Myocyte (in vitro differentiated cells): ENCODE data around the gene SLC25A27. TPM values are rescaled to one million over a fixed set of nuclear protein-coding genes. Genes with fewer than 3 reads are reported as not detected.

Experiments used
- DNase-seq: peaks from one replicate; pipeline ENCODE4 v3.0.0-alpha.2; 2012; ENCODE audit warnings: low read depth
- total RNA-seq: library from RNA; depleted of rRNA; stranded (reverse); fragments of >200 nt; gene quantifications from 2 replicates; pipeline ENCODE4 v1.2.3, GENCODE V29; 2014

The SLC25A27 gene
- total RNA-seq, 1 donor from 2014 or later = 6.0 TPM

- no peak for DNase-seq
Observed at GRCh38 chr6:46711491-46711890, 58.7 kb downstream of the SLC25A27 start.

- no peak for DNase-seq
Observed at GRCh38 chr6:46715141-46715540, 62.4 kb downstream of the SLC25A27 start.

- peak; percentile 41 for DNase-seq
Observed at GRCh38 chr6:46719099-46719498, 66.3 kb downstream of the SLC25A27 start.

- DNase-seq = no peak
Observed at GRCh38 chr6:46720401-46720800, 67.6 kb downstream of the SLC25A27 start.

Other genes starting within 250 kb of the SLC25A27 start
- 1.2 and 1.4 TPM in 2 replicates for gene RCAN2, start 161.5 kb upstream of the SLC25A27 start, total RNA-seq
- gene CYP39A1, start 157 bp upstream of the SLC25A27 start, total RNA-seq = 0.24 and 1.4 TPM in 2 replicates
- gene TDRD6, start 34.9 kb downstream of the SLC25A27 start, total RNA-seq = 0.03 TPM in 1 of 2 replicates, not detected in the other
- not detected in 2 replicates for gene PLA2G7, start 82.4 kb downstream of the SLC25A27 start, total RNA-seq
- gene ANKRD66, start 94.0 kb downstream of the SLC25A27 start, total RNA-seq = not detected in 2 replicates
- not detected in 2 replicates for gene MEP1A, start 140.4 kb downstream of the SLC25A27 start, total RNA-seq